GM23248 (cell line): ENCODE results near the gene TLR1. TPM values are rescaled to one million over a fixed set of nuclear protein-coding genes. Genes with fewer than 3 reads are reported as not detected.

Source experiments
- DNase-seq: peaks from one replicate; pipeline ENCODE4 v3.0.0-alpha.2; 2015
- H2AFZ ChIP-seq: fragments of 200-600 bp; sonication (generic); 2 replicates; pipeline ENCODE4 v1.6.1; 2016; ENCODE audit warnings: antibody characterized with exemption
- H3F3A ChIP-seq: fragments of 200-600 bp; sonication (generic); 2 replicates; pipeline ENCODE4 v1.6.1; 2016; ENCODE audit warnings: mild to moderate bottlenecking, antibody characterized with exemption, mixed run types; ENCODE audit not compliant: insufficient read depth
- H3K27ac ChIP-seq: fragments of 200-600 bp; sonication (generic); 2 replicates; pipeline ENCODE4 v1.5.1; 2016; ENCODE audit warnings: mild to moderate bottlenecking
- H3K27me3 ChIP-seq: fragments of 200-600 bp; sonication (generic); replicated peaks from 2 replicates; pipeline ENCODE4 v1.6.1; 2016; ENCODE audit warnings: mild to moderate bottlenecking; ENCODE audit not compliant: insufficient read depth
- H3K36me3 ChIP-seq: fragments of 200-600 bp; sonication (generic); 2 replicates; pipeline ENCODE4 v1.6.1; 2016; ENCODE audit warnings: low read depth, mild to moderate bottlenecking
- H3K4me1 ChIP-seq: fragments of 200-600 bp; sonication (generic); 2 replicates; pipeline ENCODE4 v1.6.1; 2016; ENCODE audit warnings: mild to moderate bottlenecking; ENCODE audit not compliant: insufficient read depth
- H3K4me2 ChIP-seq: fragments of 200-600 bp; sonication (generic); one replicate; pipeline ENCODE4 v1.6.1; 2016; ENCODE audit warnings: mild to moderate bottlenecking; ENCODE audit not compliant: unreplicated experiment
- H3K4me3 ChIP-seq: fragments of 200-600 bp; sonication (generic); 2 replicates; pipeline ENCODE4 v1.5.1; 2016; ENCODE audit warnings: mild to moderate bottlenecking
- H3K79me2 ChIP-seq: fragments of 200-600 bp; sonication (generic); 2 replicates; pipeline ENCODE4 v1.6.1; 2016; ENCODE audit warnings: mild to moderate bottlenecking; ENCODE audit not compliant: insufficient read depth
- H3K9ac ChIP-seq: fragments of 200-600 bp; sonication (generic); 2 replicates; pipeline ENCODE4 v1.6.1; 2016; ENCODE audit warnings: mild to moderate bottlenecking
- H3K9me2 ChIP-seq: fragments of 200-600 bp; sonication (generic); 2 replicates; pipeline ENCODE4 v1.6.1; 2016; ENCODE audit warnings: mixed run types, mild to moderate bottlenecking, moderate library complexity; ENCODE audit not compliant: insufficient read depth
- H3K9me3 ChIP-seq: fragments of 200-600 bp; sonication (generic); one replicate; pipeline ENCODE4 v1.6.1; 2017; ENCODE audit warnings: low read depth
- H4K20me1 ChIP-seq: fragments of 200-600 bp; sonication (generic); 2 replicates; pipeline ENCODE4 v1.6.0; 2016; ENCODE audit not compliant: insufficient read depth
- EZH2 ChIP-seq: fragments of 200-600 bp; sonication (generic); IDR thresholded peaks from 2 replicates; pipeline ENCODE4 v1.6.1; 2018; ENCODE audit warnings: antibody characterized with exemption, mild to moderate bottlenecking; ENCODE audit not compliant: insufficient read depth, poor library complexity, severe bottlenecking
- EZH2phosphoT487 ChIP-seq: fragments of 200-600 bp; sonication (generic); IDR thresholded peaks from 2 replicates; pipeline ENCODE4 v1.6.1; 2018; ENCODE audit warnings: antibody characterized with exemption, moderate library complexity, mild to moderate bottlenecking, low read depth; ENCODE audit not compliant: insufficient read depth
- in situ Hi-C: fragments of 300-500 bp; cut with MboI; formaldehyde crosslinking; loops from 2 replicates; pipeline ENCODE4 v1.15.0; 2020
- polyA plus RNA-seq: library from polyadenylated mRNA; unstranded; fragments of >200 nt; fragmentation: Nextera tagmentation; extraction: Ambion mirVana; gene quantifications from 2 replicates; pipeline ENCODE4 v1.2.1, GENCODE V29; 2016
- small RNA-seq: library from RNA; depleted of rRNA; stranded (forward); fragments of <200 nt; gene quantifications from one replicate; pipeline ENCODE3, GENCODE V24; 2014; ENCODE audit warnings: low read depth, low replicate concordance
- total RNA-seq: library from RNA; depleted of rRNA; stranded (reverse); fragments of >200 nt; shearing (Covaris generic); gene quantifications from 2 replicates; pipeline ENCODE4 v1.2.3, GENCODE V29; 2014; rRNA removed

TLR1 gene
- total and polyA plus RNA-seq, 2 experiments from 2014 or later, result 0.11 TPM; not detected in 1

GRCh38 chr4:38747629-38748028, 57.0 kb downstream of the TLR1 start:
- Histone ChIP-seq H3K4me3 (no peak overlapping the region), H3K9me3 (no peaks in the 10 kb centered on the region), H3K4me2 (no peak overlapping the region), H3K79me2 (no peaks in the 10 kb centered on the region), H4K20me1 (no peaks in the 10 kb centered on the region), H3K9ac (no peak overlapping the region), H3K9me2 (no peaks in the 10 kb centered on the region), H3K4me1 (peaks cover 8% of the 10 kb centered on the region), H3K36me3 (no peaks in the 10 kb centered on the region), H3K27ac (no peak overlapping the region), H2AFZ (no peak overlapping the region), H3K27me3 (no peaks in the 10 kb centered on the region), H3F3A (peaks cover 10% of the 10 kb centered on the region; the same call in 1 of the 2 replicates)
- in situ Hi-C loops, result no loop called here
- no peak for DNase-seq
- TF ChIP-seq EZH2phosphoT487 (no peak), EZH2 (no peak)

Small RNAs within 50 kb of the gene (small RNA-seq; reads per million reads assigned to genes)
- gene RNA5SP158, result not detected

Other genes starting within 250 kb of the TLR1 start
- gene KLF3, start 140.6 kb downstream of the TLR1 start, total RNA-seq, result 12.8 and 14.7 TPM in 2 replicates
- 12.9 and 13.8 TPM in 2 replicates for gene KLF3, start 140.6 kb downstream of the TLR1 start, polyA plus RNA-seq
- gene TLR10, start 21.8 kb downstream of the TLR1 start, total RNA-seq, result not detected in 2 replicates
- gene TLR10, start 21.8 kb downstream of the TLR1 start, polyA plus RNA-seq, result not detected in 2 replicates
- 0.76 and 3.4 TPM in 2 replicates for gene TLR6, start 52.0 kb upstream of the TLR1 start, total RNA-seq
- 0.36 and 0.37 TPM in 2 replicates for gene TLR6, start 52.0 kb upstream of the TLR1 start, polyA plus RNA-seq
- 300 and 318 TPM in 2 replicates for gene FAM114A1, start 63.0 kb upstream of the TLR1 start, total RNA-seq
- 237 and 238 TPM in 2 replicates for gene FAM114A1, start 63.0 kb upstream of the TLR1 start, polyA plus RNA-seq
- gene TMEM156, start 227.6 kb upstream of the TLR1 start, total RNA-seq, result not detected in 2 replicates
- gene TMEM156, start 227.6 kb upstream of the TLR1 start, polyA plus RNA-seq, result 0.30 TPM in 1 of 2 replicates, not detected in the other